K562 (cell line): ENCODE measurements around the gene NAV2. TPM values are rescaled to one million over a fixed set of nuclear protein-coding genes. Genes with fewer than 3 reads are reported as not detected.

Experiments
- ATAC-seq: fragments of 200-7000 bp; cut with Tn5 transposase; 3 replicates; pipeline ENCODE4 v1.9.1; 2020; ENCODE audit warnings: moderate library complexity
- BruUV-seq: library from RNA; stranded (reverse); fragments of 400-500 nt; replicated peaks from 2 replicates; lab custom pipeline; 2021; lab: Mats Ljungman, UMichigan
- CTCF ChIA-PET: fragments of 300-600 bp; formaldehyde crosslinking; extraction: SDS; loops from one replicate; lab custom pipeline; 2021; ENCODE audit warnings: low intra/inter-chr PET ratio; lab: Yijun Ruan, JAX
- POLR2A ChIA-PET: fragments of 300-600, 350-650 bp; sonication (Branson Sonifier 250); formaldehyde crosslinking; extraction: SDS; loops from one replicate; lab custom pipeline; 2021; ENCODE audit warnings: antibody characterized with exemption, inconsistent platforms; lab: Yijun Ruan, JAX
- DNase-seq, 4 experiments: peaks; one replicate each; pipeline versions ENCODE4 v3.0.0 to v3.0.0-alpha.2; 2011 to 2018; ENCODE audit warnings: low spot score in 3 of 4, mixed read lengths in 3 of 4; ENCODE audit errors: extremely low read depth in 1 of 4
- FAIRE-seq: peaks from 2 replicates; lab custom pipeline; 2011; peaks lifted over from hg19 to GRCh38; lab: Jason Lieb, UNC
- H2AFZ ChIP-seq: 2 replicates; pipeline ENCODE4 v1.6.0; 2011; ENCODE audit warnings: low read depth, low read length, control low read depth, inconsistent platforms
- H3K27ac ChIP-seq: fragments of 200-600 bp; 3 replicates; pipeline ENCODE4 v1.8.0; 2011; ENCODE audit warnings: low read depth, mild to moderate bottlenecking, control low read depth, inconsistent platforms, low read length, moderate library complexity, mixed read lengths; ENCODE audit errors: extremely low read depth
- H3K27me3 ChIP-seq, 2 experiments: fragments of 300-600 bp in 1 of 2; 2 replicates in 1 of 2; 3 replicates in 1 of 2; pipeline versions ENCODE4 v1.6.0 to v1.8.0; 2011; ENCODE audit warnings: inconsistent platforms in 2 of 2, low read length in 2 of 2, mild to moderate bottlenecking in 1 of 2, mixed read lengths in 1 of 2, moderate library complexity in 1 of 2; ENCODE audit not compliant: control insufficient read depth in 2 of 2, insufficient read depth in 2 of 2
- H3K36me3 ChIP-seq: fragments of 300-600 bp; 3 replicates; pipeline ENCODE4 v1.8.0; 2011; ENCODE audit warnings: mild to moderate bottlenecking, low read length, inconsistent platforms; ENCODE audit not compliant: control insufficient read depth, insufficient read depth
- H3K4me1 ChIP-seq, 2 experiments: fragments of 200-600 bp in 1 of 2; replicated peaks in 1 of 2; 2 replicates in 1 of 2; 3 replicates in 1 of 2; pipeline versions ENCODE4 v1.5.1 to v1.8.0; 2011; ENCODE audit warnings: inconsistent platforms in 2 of 2, low read length in 2 of 2, mild to moderate bottlenecking in 1 of 2, mixed read lengths in 1 of 2, moderate library complexity in 1 of 2; ENCODE audit not compliant: control insufficient read depth in 2 of 2, insufficient read depth in 2 of 2
- H3K4me2 ChIP-seq: 2 replicates; pipeline ENCODE4 v1.6.1; 2011; ENCODE audit warnings: low read length, control low read depth, inconsistent platforms, mixed read lengths; ENCODE audit not compliant: insufficient read depth
- H3K4me3 ChIP-seq: fragments of 200-600 bp; sonication (generic), shearing (Covaris generic); 2 replicates; pipeline ENCODE4 v1.5.1; 2016; ENCODE audit warnings: control low read depth, inconsistent platforms
- H3K79me2 ChIP-seq: fragments of 200-600 bp; 3 replicates; pipeline ENCODE4 v1.8.0; 2011; ENCODE audit warnings: low read length, inconsistent platforms; ENCODE audit not compliant: control insufficient read depth, insufficient read depth
- H3K9ac ChIP-seq, 2 experiments: 2 replicates each; pipeline versions ENCODE4 v1.6.0 to v1.6.1; 2011; ENCODE audit warnings: low read depth in 2 of 2, low read length in 2 of 2, control low read depth in 1 of 2, inconsistent platforms in 1 of 2, mild to moderate bottlenecking in 1 of 2, mixed read lengths in 1 of 2; ENCODE audit not compliant: insufficient read depth in 1 of 2
- H3K9me1 ChIP-seq: one replicate; pipeline ENCODE4 v1.6.0; 2011; ENCODE audit warnings: inconsistent platforms, mild to moderate bottlenecking, low read length, moderate library complexity; ENCODE audit not compliant: control insufficient read depth, insufficient read depth
- H3K9me3 ChIP-seq: replicated peaks from 2 replicates; pipeline ENCODE4 v1.5.1; 2011; ENCODE audit warnings: low read depth, low read length, inconsistent platforms; ENCODE audit not compliant: control insufficient read depth, insufficient read depth
- H4K20me1 ChIP-seq: replicated peaks from 2 replicates; pipeline ENCODE4 v1.6.1; 2011; ENCODE audit warnings: low read length, inconsistent platforms, mixed read lengths; ENCODE audit not compliant: control insufficient read depth, insufficient read depth
- FOXP1 ChIP-seq: sonication (generic); formaldehyde crosslinking; IDR thresholded peaks from 2 replicates; pipeline ENCODE4 v1.8.0; 2022; ENCODE audit warnings: mild to moderate bottlenecking, missing genetic modification reagents
- IRF2 ChIP-seq: sonication (generic); formaldehyde crosslinking; IDR thresholded peaks from 2 replicates; pipeline ENCODE4 v1.8.1; 2022; ENCODE audit warnings: mild to moderate bottlenecking, missing genetic modification reagents
- MXI1 ChIP-seq: IDR thresholded peaks from 2 replicates; pipeline ENCODE4 v1.6.1; 2011; ENCODE audit warnings: low read depth, mild to moderate bottlenecking, improper control_type of control experiment, low read length
- NFIC ChIP-seq: fragments of 450-650 bp; IDR thresholded peaks from 2 replicates; pipeline ENCODE4 v1.6.1; 2017; ENCODE audit warnings: mild to moderate bottlenecking, inconsistent platforms
- OTX1 ChIP-seq: fragments of 450-650 bp; formaldehyde crosslinking; IDR thresholded peaks from 2 replicates; pipeline ENCODE4 v1.4.0; 2022; ENCODE audit warnings: mild to moderate bottlenecking
- POLR2B ChIP-seq: fragments of 450-650 bp; IDR thresholded peaks from 2 replicates; pipeline ENCODE4 v1.6.1; 2018; ENCODE audit warnings: low read depth; ENCODE audit not compliant: partially characterized antibody
- POLR3G ChIP-seq: IDR thresholded peaks from 2 replicates; pipeline ENCODE4 v1.6.1; 2011; ENCODE audit not compliant: insufficient read length, insufficient replicate concordance; ENCODE audit errors: extremely low read depth
- PRMT5 ChIP-seq: sonication (generic); formaldehyde crosslinking; IDR thresholded peaks from 2 replicates; pipeline ENCODE4 v1.5.0; 2020; ENCODE audit warnings: missing genetic modification reagents
- RBM15 ChIP-seq: fragments of 200-400 bp; formaldehyde crosslinking; IDR thresholded peaks from 2 replicates; pipeline ENCODE4 v1.6.1; 2018; ENCODE audit warnings: mild to moderate bottlenecking, low read length, moderate library complexity; ENCODE audit not compliant: insufficient read depth
- RHOXF2B ChIP-seq: fragments of 250-450 bp; sonication (Bioruptor Pico); conservative IDR thresholded peaks from 2 replicates; pipeline ENCODE4 v1.5.1; 2021
- SPI1 ChIP-seq: IDR thresholded peaks from 2 replicates; pipeline ENCODE4 v1.6.1; 2011; ENCODE audit warnings: low read depth, low read length, control low read depth, borderline replicate concordance
- TRIM24 ChIP-seq, 2 experiments: fragments of 450-650 bp; IDR thresholded peaks; 2 replicates each; pipeline ENCODE4 v1.6.1; 2016
- ZNF253 ChIP-seq: fragments of 250-450 bp; sonication (Bioruptor Pico); conservative IDR thresholded peaks from 2 replicates; pipeline ENCODE4 v1.6.1; 2021; ENCODE audit warnings: mild to moderate bottlenecking
- ZNF717 ChIP-seq: fragments of 250-450 bp; sonication (Bioruptor Pico); IDR thresholded peaks from 2 replicates; pipeline ENCODE4 v1.5.0; 2021
- WGBS: fragments of 100-300 bp; shearing (Covaris generic); methylation state at CpG from one replicate; pipeline ENCODE4 v1.1.6; 2016; ENCODE audit warnings: low coverage, mixed read lengths; ENCODE audit not compliant: insufficient coverage; ENCODE audit errors: missing lambda C conversion rate; 5-methylcytosine and 5-hydroxymethylcytosine counted together
- in situ Hi-C: fragments of 300-500 bp; cut with MboI; formaldehyde crosslinking; loops from 4 replicates; pipeline ENCODE4 v1.15.0; 2018; ENCODE audit warnings: inconsistent platforms, mixed read lengths
- intact Hi-C: fragments of 100-400 bp; cut with micrococcal nuclease; formaldehyde crosslinking; loops from 2 replicates; pipeline ENCODE4 v1.14.2; 2022
- polyA plus RNA-seq, 8 experiments: library from polyadenylated mRNA; depleted of rRNA in 4 of 8; stranded (reverse) in 5 of 8; unstranded in 3 of 8; fragments of >200 nt; fragmentation: Nextera tagmentation in 2 of 8; fragmentation: Illumina TruSeq in 1 of 8; extraction: Ambion mirVana in 2 of 8; extraction: Trizol in 1 of 8; gene quantifications; 2 replicates each; pipeline versions ENCODE4 v1.2.1 to v1.2.3, GENCODE V29; 2011 to 2014; ENCODE audit warnings: inconsistent platforms in 1 of 8, missing spikeins in 1 of 8
- total RNA-seq, 7 experiments: library from RNA; depleted of rRNA in 6 of 7; stranded (reverse); fragments of >200 nt in 6 of 7; fragmentation: Illumina TruSeq in 2 of 7; extraction: Trizol in 2 of 7; gene quantifications; 2 replicates each; pipeline versions ENCODE4 v1.2.1 to v1.2.3, GENCODE V29; 2011 to 2021; ENCODE audit warnings: low replicate concordance in 1 of 7
- TF ChIP-seq, protein P1 (sequence below): fragments of 450-650 bp; formaldehyde crosslinking; IDR thresholded peaks from 2 replicates; pipeline ENCODE4 v1.4.0; 2022; ENCODE audit warnings: mild to moderate bottlenecking, moderate library complexity

Gene NAV2
- total and polyA plus RNA-seq, 9 of the 15 experiments (the other 6 are each of a cell fraction or from before 2014, with no cell fraction given) = 0.03 to 0.35 (median 0.05) TPM

DNA sequence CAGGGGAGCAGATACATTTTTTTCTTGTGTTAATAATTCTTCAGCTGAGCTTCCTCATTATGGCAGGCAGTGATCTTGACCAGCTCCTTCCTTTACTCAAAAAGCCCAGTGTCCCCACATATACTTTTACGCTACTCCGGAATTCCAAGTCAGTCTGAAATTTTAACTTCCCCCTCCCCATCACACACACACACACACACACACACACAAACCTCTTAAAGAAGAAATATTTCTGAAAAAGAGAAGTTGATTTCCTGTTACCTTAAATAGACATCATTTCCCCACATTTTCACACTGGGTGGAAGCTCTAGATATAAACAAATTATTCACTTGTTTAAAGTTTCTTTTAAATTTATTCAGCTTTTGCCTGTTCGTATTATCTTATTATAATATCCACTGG, 333.8 kb downstream of the NAV2 start:
- no peak overlapping the region for H2AFZ ChIP-seq
- no peaks in the 10 kb centered on the region for H3K79me2 ChIP-seq
- no peaks in the 10 kb centered on the region for H3K9me1 ChIP-seq
- no peak overlapping the region for H3K4me2 ChIP-seq
- peaks cover 15 to 16% of the 10 kb centered on the region in 2 experiments; a peak in 4 of 5 replicates for H3K27me3 ChIP-seq
- H3K9ac ChIP-seq = no peak overlapping the region
- H4K20me1 ChIP-seq = no peaks in the 10 kb centered on the region
- DNase-seq = no peak
- FAIRE-seq = no peak
- intact Hi-C loops = no loop called here
- POLR2A ChIA-PET = no interaction called here
- TF ChIP-seq RHOXF2B = no peak
- TF ChIP-seq RBM15 = no peak
- TF ChIP-seq POLR2B = no peak
- no peak for TF ChIP-seq FOXP1 (CRISPR knock-in tag)
- no peak for TF ChIP-seq IRF2
- no peak for TF ChIP-seq ZNF717 (CRISPR knock-in tag)
- no peak for TF ChIP-seq MXI1
- no peak for TF ChIP-seq SPI1
- no peak for TF ChIP-seq POLR3G
- no peak for TF ChIP-seq TRIM24 (IDR thresholded peaks at IDR 0.05)
- TF ChIP-seq ZNF253 (CRISPR knock-in tag) = no peak
- no peak for TF ChIP-seq NFIC
- TF ChIP-seq, protein P1, sequence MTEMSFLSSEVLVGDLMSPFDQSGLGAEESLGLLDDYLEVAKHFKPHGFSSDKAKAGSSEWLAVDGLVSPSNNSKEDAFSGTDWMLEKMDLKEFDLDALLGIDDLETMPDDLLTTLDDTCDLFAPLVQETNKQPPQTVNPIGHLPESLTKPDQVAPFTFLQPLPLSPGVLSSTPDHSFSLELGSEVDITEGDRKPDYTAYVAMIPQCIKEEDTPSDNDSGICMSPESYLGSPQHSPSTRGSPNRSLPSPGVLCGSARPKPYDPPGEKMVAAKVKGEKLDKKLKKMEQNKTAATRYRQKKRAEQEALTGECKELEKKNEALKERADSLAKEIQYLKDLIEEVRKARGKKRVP (CRISPR knock-in tag) = no peak
- TF ChIP-seq OTX1 (CRISPR knock-in tag) = no peak
- TF ChIP-seq PRMT5 (CRISPR knock-in tag) = no peak
- H3K36me3 ChIP-seq = no peaks in the 10 kb centered on the region
- H3K27ac ChIP-seq = no peak overlapping the region
- H3K4me3 ChIP-seq = no peak overlapping the region
- no peak for ATAC-seq
- no TSS peak for BruUV-seq
- in situ Hi-C loops = no loop called here
- WGBS = 46% methylated on average over 3 of the region's 3 CpGs
- no peaks in the 10 kb centered on the region for H3K9me3 ChIP-seq
- H3K4me1 ChIP-seq = peaks cover 0 to 9% of the 10 kb centered on the region in 2 experiments; a peak in 3 of 5 replicates
- CTCF ChIA-PET = no interaction called here
